OCI-LY3 (cell line): Measurements from ENCODE around the gene TMEM163.

Experiments used
- CTCF ChIP-seq: fragments of 200-600, 300-600 bp; sonication (generic); IDR thresholded peaks from 2 replicates; pipeline ENCODE4 v1.5.1; 2014; ENCODE audit warnings: antibody characterized with exemption, low read length, low read depth
- EZH2phosphoT487 ChIP-seq: fragments of 200-600 bp; shearing (Covaris generic); IDR thresholded peaks from 2 replicates; pipeline ENCODE4 v1.6.1; 2018; ENCODE audit warnings: antibody characterized with exemption, mixed run types, low read depth

GRCh38 chr2:134590679-134591078 lies 128.1 kb downstream of the TMEM163 start:
- TF ChIP-seq CTCF = no peak
- TF ChIP-seq EZH2phosphoT487 = no peak
